Dendritic cell treated with granulocyte-macrophage colony-stimulating factor and Interleukin-4, amounts not matched to agents 40 ng/mL and 50 ng/mL, for 4 days (primary cell): ENCODE results near the gene NR5A1.

Experiments used
- H3K27ac Mint-ChIP-seq: one replicate; pipeline ENCODE4 v1.8.0; 2022; ENCODE audit warnings: mild to moderate bottlenecking, mixed read lengths
- H3K27me3 Mint-ChIP-seq: one replicate; pipeline ENCODE4 v1.8.0; 2022; ENCODE audit warnings: mild to moderate bottlenecking, mixed read lengths
- H3K36me3 Mint-ChIP-seq: one replicate; pipeline ENCODE4 v1.8.0; 2022; ENCODE audit warnings: low read depth, mixed read lengths
- H3K4me1 Mint-ChIP-seq: one replicate; pipeline ENCODE4 v1.8.0; 2022; ENCODE audit warnings: low read depth, mixed read lengths
- H3K4me3 Mint-ChIP-seq: one replicate; pipeline ENCODE4 v1.8.0; 2022; ENCODE audit warnings: mild to moderate bottlenecking, moderate library complexity, mixed read lengths
- H3K9me3 Mint-ChIP-seq: one replicate; pipeline ENCODE4 v1.8.0; 2022; ENCODE audit warnings: mixed read lengths
- intact Hi-C: fragments of 100-400 bp; cut with micrococcal nuclease; formaldehyde crosslinking; loops from one replicate; pipeline ENCODE4 v1.15.0; 2022

NR5A1 gene

GRCh38 chr9:124462739-124463138 lies 44.5 kb downstream of the NR5A1 start:
- intact Hi-C loops: no loop called here
- Mint-ChIP-seq H3K27ac (no peak overlapping the region), H3K9me3 (no peaks in the 10 kb centered on the region), H3K4me1 (no peaks in the 10 kb centered on the region), H3K27me3 (peaks cover 25% of the 10 kb centered on the region), H3K36me3 (no peaks in the 10 kb centered on the region), H3K4me3 (no peak overlapping the region)

GRCh38 chr9:124458441-124458840 lies 48.8 kb downstream of the NR5A1 start:
- Mint-ChIP-seq H3K4me1 (no peaks in the 10 kb centered on the region), H3K27ac (no peak overlapping the region), H3K4me3 (no peak overlapping the region), H3K9me3 (no peaks in the 10 kb centered on the region), H3K27me3 (peaks cover 32% of the 10 kb centered on the region), H3K36me3 (no peaks in the 10 kb centered on the region)
- intact Hi-C loops: no loop called here

- Mint-ChIP-seq H3K36me3 (no peaks in the 10 kb centered on the region), H3K9me3 (no peaks in the 10 kb centered on the region), H3K4me3 (no peak overlapping the region), H3K27me3 (peaks cover 29% of the 10 kb centered on the region), H3K27ac (no peak overlapping the region), H3K4me1 (no peaks in the 10 kb centered on the region)
- intact Hi-C loops: no loop called here
Observed at GRCh38 chr9:124457887-124458431, 49.2 kb downstream of the NR5A1 start.

DNA sequence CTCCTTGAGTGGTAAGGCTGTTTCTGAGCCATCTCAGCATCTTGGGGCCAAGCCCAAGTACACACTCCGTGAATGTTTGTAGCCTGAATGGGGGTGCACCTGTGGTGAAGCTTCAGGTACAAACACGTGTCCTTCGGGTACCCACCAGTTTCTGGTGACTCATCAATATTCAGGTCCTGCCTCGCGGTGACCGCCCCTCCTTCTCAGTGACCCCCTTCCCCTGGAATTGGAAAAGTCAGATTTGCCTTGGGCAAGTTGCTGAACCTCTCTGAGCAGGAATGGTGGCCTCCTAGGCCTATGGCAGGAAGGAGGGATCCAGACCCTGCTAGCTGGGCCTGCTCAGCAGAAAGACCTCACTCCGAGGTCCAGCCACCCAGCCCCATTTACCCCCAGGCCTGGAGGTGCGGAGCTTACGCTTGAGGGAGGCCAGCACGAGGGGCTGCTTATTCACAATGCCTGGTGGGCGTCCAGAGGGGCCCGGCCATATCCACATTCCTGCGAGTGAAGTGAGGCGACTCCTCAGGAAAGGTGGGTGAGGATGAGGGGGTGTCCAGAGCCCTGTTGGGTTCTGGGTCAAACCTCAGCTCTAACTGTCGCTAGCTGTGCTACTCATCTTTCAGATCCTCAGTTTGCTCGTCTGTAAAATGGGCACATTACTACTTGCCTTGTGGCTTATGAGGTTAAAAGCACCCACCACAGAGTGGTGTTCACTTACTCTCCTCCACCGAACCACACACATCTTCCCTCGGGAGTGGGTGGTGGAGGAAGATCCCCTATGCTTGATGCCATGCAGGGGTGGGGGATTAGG lies 49.9 kb downstream of the NR5A1 start:
- H3K4me1 Mint-ChIP-seq: no peaks in the 10 kb centered on the region
- H3K27me3 Mint-ChIP-seq: peaks cover 32% of the 10 kb centered on the region
- no peak overlapping the region for H3K27ac Mint-ChIP-seq
- intact Hi-C loops: no loop called here
- H3K9me3 Mint-ChIP-seq: no peaks in the 10 kb centered on the region
- no peak overlapping the region for H3K4me3 Mint-ChIP-seq
- H3K36me3 Mint-ChIP-seq: no peaks in the 10 kb centered on the region

- Mint-ChIP-seq H3K27me3 (peaks cover 32% of the 10 kb centered on the region), H3K36me3 (no peaks in the 10 kb centered on the region), H3K9me3 (no peaks in the 10 kb centered on the region), H3K4me1 (no peaks in the 10 kb centered on the region), H3K4me3 (no peak overlapping the region), H3K27ac (no peak overlapping the region)
- intact Hi-C loops: no loop called here
Observed at GRCh38 chr9:124456341-124457078, 50.7 kb downstream of the NR5A1 start.

- Mint-ChIP-seq H3K4me1 (no peaks in the 10 kb centered on the region), H3K27ac (no peak overlapping the region), H3K9me3 (no peaks in the 10 kb centered on the region), H3K4me3 (no peak overlapping the region), H3K36me3 (no peaks in the 10 kb centered on the region), H3K27me3 (peaks cover 38% of the 10 kb centered on the region)
- intact Hi-C loops: no loop called here
Observed at GRCh38 chr9:124455820-124456219, 51.4 kb downstream of the NR5A1 start.

DNA sequence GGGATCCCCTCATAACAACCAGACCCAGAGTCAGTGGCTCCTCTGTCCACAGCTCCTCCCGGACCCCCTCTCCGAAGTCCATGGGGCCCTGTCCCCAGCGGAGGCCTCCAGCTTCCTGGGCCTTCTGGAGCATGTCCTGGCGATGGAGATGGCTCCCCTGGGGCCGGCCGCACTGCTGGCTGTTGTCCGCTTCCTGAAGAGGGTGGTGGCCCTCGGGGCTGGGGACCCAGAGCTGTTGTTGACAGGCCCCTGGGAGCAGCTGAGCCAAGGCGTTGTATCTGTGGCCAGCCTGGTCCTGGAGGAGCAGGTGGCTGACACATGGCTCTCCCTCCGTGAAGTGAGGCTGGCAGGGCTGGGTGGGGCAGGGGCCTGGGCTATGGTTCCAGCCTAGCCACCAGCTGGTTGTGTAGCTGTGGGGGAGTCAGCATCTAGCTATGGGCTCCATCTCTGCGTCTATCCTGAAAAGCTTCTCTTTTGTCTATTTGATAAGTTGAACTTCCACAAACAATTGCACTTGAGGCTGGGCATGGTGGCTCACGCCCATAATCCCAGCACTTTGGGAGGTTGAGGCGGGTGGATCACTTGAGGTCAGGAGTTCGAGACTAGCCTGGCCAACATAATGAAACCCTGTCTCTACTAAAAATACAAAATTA lies 52.3 kb downstream of the NR5A1 start:
- no peak overlapping the region for H3K27ac Mint-ChIP-seq
- no peak overlapping the region for H3K4me3 Mint-ChIP-seq
- intact Hi-C loops: no loop called here
- H3K4me1 Mint-ChIP-seq: peaks cover 6% of the 10 kb centered on the region
- no peaks in the 10 kb centered on the region for H3K36me3 Mint-ChIP-seq
- no peaks in the 10 kb centered on the region for H3K9me3 Mint-ChIP-seq
- peaks cover 46% of the 10 kb centered on the region for H3K27me3 Mint-ChIP-seq

DNA sequence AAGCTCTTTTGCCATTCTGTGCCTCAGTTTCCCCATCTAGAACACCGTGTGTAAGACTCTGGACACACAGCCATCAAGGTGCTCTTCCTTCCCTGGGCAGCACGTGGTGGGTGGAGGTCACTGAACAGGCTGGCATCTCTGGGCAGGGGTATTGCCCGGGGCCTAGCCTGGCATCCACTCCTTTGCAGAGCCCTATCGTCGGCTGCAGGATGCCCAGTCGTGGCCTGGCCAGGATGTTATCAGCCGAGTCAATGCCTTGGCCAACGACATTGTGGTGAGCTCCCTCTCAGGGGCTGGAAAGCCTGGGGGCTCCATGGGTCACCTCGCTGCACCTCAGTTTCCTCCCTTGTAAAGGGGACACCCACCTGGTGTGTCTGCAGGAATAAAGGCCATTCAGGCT lies 52.9 kb downstream of the NR5A1 start:
- Mint-ChIP-seq H3K9me3 (no peaks in the 10 kb centered on the region), H3K27me3 (peaks cover 51% of the 10 kb centered on the region), H3K36me3 (no peaks in the 10 kb centered on the region), H3K4me3 (no peak overlapping the region), H3K4me1 (peaks cover 6% of the 10 kb centered on the region), H3K27ac (no peak overlapping the region)
- intact Hi-C loops: no loop called here

DNA sequence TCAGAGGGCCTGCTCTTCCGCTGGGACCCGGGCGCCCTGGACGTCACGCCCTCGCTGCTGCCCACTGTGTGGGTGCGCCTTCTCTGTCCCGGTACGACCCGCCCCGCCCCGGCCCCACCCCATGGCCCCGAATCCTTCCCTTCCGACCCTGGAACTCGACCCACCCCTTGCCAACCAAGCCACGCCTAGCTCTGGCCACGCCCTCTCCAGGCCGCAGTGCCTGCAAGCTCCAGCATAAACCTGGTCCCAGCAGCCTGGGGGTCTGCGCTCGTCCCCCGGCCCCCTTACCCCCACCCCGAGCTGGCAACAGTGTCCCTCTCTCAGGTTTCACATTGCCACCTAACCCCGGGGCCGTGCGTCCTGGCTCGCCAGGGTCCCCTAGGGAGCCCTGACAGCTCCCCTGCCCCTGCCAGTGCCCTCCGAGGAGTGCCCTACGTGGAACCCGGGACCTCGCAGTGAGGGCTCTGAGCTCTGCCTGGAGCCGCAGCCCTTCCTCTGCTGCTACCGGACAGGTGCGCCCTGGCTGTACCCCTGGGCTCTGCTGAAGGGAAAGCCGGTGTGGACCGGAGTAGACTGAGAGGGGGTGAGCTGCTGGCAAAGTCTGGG lies 53.5 kb downstream of the NR5A1 start:
- no peak overlapping the region for H3K27ac Mint-ChIP-seq

DNA sequence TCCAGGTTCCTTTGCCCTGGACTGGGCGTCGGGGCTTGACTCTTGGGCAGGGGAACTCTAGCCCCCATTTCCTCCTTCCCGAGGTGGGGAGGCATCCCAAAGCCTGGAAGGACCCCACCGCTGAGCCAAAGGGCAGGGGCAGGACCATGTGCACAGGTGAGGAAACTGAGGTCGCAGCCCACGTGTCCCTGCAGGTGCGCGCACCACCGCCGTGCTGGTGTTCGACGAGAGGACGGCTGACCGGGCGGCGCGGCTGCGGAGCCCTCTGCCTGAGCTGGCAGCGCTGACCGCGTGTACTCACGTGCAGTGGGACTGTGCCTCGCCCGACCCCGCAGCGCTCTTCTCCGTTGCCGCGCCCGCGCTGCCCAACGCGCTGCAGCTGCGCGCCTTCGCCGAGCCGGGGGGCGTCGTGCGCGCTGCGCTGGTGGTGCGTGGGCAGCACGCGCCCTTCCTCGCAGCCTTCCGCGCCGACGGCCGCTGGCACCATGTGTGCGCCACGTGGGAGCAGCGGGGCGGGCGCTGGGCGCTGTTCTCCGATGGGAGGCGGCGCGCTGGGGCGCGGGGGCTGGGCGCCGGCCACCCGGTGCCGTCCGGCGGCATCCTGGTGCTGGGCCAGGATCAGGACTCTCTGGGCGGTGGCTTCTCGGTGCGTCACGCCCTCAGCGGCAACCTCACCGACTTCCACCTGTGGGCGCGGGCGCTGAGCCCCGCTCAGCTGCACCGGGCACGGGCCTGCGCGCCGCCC lies 54.2 kb downstream of the NR5A1 start:
- Mint-ChIP-seq H3K9me3 (no peaks in the 10 kb centered on the region), H3K27ac (no peak overlapping the region), H3K4me1 (peaks cover 6% of the 10 kb centered on the region), H3K27me3 (peaks cover 52% of the 10 kb centered on the region), H3K36me3 (no peaks in the 10 kb centered on the region), H3K4me3 (peak overlapping the region; percentile 53)
- intact Hi-C loops: no loop called here

More for the DNA sequence above, 53.5 kb downstream of the NR5A1 start:
- Mint-ChIP-seq H3K9me3 (no peaks in the 10 kb centered on the region), H3K27me3 (peaks cover 54% of the 10 kb centered on the region), H3K4me1 (peaks cover 6% of the 10 kb centered on the region), H3K36me3 (no peaks in the 10 kb centered on the region), H3K4me3 (peak overlapping the region; percentile 53)
- intact Hi-C loops: no loop called here

GRCh38 chr9:124452326-124452725 lies 54.9 kb downstream of the NR5A1 start:
- intact Hi-C loops: no loop called here
- Mint-ChIP-seq H3K4me3 (no peak overlapping the region), H3K27ac (no peak overlapping the region), H3K27me3 (peaks cover 52% of the 10 kb centered on the region), H3K4me1 (peaks cover 6% of the 10 kb centered on the region), H3K9me3 (no peaks in the 10 kb centered on the region), H3K36me3 (no peaks in the 10 kb centered on the region)

- H3K9me3 Mint-ChIP-seq: no peaks in the 10 kb centered on the region
- intact Hi-C loops: no loop called here
Observed at GRCh38 chr9:124450931-124451661, 56.1 kb downstream of the NR5A1 start.

More at GRCh38 chr9:124450931-124451661, 56.1 kb downstream of the NR5A1 start:
- Mint-ChIP-seq H3K4me1 (peaks cover 6% of the 10 kb centered on the region), H3K4me3 (no peak overlapping the region), H3K27me3 (peaks cover 52% of the 10 kb centered on the region), H3K36me3 (no peaks in the 10 kb centered on the region), H3K27ac (no peak overlapping the region)
